ENCODE data around the gene SH3BP5L.

The SH3BP5L gene

DNA sequence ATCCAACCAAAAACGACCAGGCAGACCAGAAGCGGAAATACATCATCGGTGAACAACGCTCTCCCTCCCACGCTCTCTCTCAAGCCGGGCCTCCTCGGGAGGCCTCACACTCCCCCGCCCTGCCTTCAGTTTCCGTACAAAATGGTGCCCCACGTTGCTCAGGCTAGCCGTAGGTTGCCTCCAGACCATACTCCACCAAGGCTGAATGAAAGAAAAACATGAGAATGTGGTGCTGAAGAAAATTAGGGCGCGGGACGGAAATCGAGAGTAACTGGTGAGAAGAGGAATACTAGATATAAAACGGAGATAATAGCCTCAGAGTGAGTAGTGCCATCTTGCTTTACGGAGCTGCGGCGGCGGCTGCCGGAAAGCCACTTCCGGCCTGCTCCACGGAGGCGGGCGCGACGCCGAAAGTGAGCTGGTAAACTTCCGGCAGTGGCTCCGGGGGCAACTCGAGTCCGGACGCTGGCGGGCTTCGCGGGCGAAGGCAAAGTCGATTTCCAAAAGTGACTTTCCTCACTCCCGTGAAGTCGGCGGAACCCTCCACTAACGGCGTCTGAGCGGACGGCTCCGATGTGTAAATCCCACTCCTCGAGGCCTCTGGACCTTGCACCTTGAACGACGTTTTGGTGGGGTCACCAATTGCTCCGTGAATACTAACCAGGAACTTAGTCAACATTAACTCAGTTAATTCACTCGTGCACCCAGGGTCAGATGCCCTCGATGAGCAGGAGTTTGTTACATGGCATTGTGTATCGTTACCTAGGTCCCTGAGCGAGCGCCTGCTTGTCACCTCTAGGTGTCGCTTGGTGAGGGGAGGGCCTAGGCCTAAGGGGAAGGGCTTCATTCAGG, at the start of gene SH3BP5L:
Gene SH3BP5L (minus strand): TSS at position 7 of the 852 bp plus-strand sequence. CDS start 980 bp downstream, outside the sequence.
- H3K4me3 ChIP-seq (ENCODE audit: low read length): peak within 1 kb of the TSS; percentile 79
- TF ChIP-seq, protein P1, sequence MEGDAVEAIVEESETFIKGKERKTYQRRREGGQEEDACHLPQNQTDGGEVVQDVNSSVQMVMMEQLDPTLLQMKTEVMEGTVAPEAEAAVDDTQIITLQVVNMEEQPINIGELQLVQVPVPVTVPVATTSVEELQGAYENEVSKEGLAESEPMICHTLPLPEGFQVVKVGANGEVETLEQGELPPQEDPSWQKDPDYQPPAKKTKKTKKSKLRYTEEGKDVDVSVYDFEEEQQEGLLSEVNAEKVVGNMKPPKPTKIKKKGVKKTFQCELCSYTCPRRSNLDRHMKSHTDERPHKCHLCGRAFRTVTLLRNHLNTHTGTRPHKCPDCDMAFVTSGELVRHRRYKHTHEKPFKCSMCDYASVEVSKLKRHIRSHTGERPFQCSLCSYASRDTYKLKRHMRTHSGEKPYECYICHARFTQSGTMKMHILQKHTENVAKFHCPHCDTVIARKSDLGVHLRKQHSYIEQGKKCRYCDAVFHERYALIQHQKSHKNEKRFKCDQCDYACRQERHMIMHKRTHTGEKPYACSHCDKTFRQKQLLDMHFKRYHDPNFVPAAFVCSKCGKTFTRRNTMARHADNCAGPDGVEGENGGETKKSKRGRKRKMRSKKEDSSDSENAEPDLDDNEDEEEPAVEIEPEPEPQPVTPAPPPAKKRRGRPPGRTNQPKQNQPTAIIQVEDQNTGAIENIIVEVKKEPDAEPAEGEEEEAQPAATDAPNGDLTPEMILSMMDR (conservative IDR thresholded peaks at IDR 0.05; ENCODE audit: low read length): peak; percentile 77
- peak; percentile 96 for DNase-seq (ENCODE audit: low read depth)

DNA sequence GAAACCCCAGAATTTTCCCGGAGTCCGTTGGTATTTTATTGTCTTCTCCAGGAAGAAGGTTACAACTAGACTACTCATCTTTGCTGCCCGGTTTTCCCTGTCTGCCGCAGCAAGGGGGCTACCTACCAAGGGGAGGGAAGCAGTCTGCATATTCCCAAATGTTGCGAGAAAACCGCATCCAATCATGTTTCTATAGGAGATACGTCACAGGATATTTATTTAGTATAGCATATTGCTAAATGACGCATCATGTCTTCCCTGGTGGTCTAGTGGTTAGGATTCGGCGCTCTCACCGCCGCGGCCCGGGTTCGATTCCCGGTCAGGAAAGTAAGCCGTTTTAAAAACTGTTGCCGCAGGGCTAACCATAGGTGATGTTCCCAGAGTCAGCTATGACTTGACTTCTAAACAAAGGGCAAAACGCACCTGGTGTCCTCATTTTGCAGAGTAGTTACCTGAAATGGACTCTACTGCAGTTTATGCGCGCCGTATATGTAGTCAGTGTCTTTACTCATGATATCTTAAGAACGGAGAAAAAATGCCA, 48.3 kb upstream of the SH3BP5L start:
- TF ChIP-seq, protein P1 (conservative IDR thresholded peaks at IDR 0.05; ENCODE audit: low read length): no peak
- peak overlapping the region; percentile 83 for H3K4me3 ChIP-seq (ENCODE audit: low read length)
- no peak for DNase-seq (ENCODE audit: low read depth)

DNA sequence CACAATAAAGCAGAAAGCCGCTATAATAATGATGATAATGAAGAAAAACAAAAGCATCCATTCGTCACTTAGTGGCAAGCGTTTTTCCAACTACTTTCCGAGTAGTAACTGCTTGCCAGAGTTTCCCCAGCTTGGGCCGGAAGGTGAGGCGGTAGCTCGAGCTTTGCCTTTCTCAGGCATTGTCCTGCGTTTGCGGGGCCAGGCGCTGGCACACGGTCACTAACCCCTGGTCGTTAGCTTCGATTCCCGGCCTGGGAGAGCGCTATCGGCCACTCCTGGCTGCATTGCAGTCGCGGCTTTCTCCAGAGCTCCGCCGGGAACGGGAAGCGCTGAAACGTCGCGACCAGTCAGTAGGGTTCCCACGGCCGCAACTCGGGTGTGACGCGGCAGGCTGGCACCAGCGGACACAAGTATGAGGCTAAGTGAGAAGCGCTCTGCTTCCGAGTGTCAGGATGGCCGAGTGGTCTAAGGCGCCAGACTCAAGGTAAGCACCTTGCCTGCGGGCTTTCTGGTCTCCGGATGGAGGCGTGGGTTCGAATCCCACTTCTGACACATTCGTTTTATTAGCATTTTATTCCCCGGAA, 47.8 kb upstream of the SH3BP5L start:
- TF ChIP-seq, protein P1 (conservative IDR thresholded peaks at IDR 0.05; ENCODE audit: low read length): peak; percentile 3; the same call in 1 of the 2 replicates
- peak; percentile 95 for DNase-seq (ENCODE audit: low read depth)
- peak overlapping the region; percentile 83 for H3K4me3 ChIP-seq (ENCODE audit: low read length)

DNA sequence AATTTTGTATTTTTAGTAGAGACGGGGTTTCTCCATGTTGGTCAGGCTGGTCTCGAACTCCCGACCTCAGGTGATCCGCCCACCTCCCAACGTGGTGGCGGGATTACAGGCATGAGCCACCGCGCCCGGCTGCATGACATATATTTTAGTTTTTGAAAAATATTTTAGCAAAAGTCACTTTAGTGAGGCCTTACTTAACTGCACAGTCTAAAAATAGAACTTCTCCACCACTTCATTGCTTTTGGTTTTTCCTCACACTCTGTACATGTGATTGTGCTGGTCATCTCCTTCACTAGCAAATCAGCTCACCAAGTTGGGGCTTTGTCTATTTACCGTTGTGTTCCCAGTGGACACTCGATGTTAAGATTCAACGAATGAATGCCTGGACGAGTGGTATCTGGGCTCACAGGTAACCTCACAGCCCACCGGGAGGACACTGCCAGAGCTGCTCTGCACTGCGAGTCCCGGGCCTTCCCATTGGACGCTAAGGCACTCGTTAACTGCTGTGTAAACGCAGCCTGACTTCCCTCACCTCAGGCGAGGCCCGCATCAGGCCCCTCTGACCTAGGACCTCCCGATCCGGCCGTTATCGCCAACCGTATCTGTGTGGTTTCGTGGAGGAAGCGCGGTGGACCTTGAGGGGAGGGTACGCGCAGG, 47.2 kb upstream of the SH3BP5L start:
- TF ChIP-seq, protein P1 (conservative IDR thresholded peaks at IDR 0.05; ENCODE audit: low read length): no peak
- DNase-seq (ENCODE audit: low read depth): peak; percentile 55
- peak overlapping the region; percentile 83 for H3K4me3 ChIP-seq (ENCODE audit: low read length)

DNA sequence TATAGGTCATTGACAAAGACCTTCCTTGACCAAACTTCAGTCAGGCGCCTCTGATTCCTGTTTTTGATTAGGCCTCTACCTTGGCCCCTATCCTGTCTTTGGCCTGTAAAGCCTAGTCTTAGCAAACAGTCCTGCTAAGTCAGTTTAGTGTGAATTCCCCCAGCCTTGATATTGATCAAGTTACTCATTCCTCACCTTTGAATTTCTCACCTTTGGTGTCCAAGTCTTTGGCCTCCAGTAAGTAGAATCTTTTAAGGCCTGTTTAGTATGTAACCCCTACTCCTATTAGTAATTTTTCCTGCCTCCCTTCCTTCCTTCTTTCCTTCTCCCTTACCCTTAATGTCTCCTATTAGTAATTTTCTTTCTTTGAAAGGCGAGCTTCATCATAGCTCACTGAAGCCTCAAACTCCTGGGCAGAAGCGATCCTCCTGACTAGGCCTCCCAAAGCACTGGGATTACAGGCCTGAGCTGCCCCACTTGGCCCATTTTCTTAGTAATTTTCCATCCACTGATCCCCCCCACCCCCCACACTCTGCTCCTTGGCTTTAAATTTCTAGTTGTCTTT, 46.2 kb upstream of the SH3BP5L start:
- peak overlapping the region; percentile 83 for H3K4me3 ChIP-seq (ENCODE audit: low read length)
- TF ChIP-seq, protein P1 (conservative IDR thresholded peaks at IDR 0.05; ENCODE audit: low read length): no peak
- no peak for DNase-seq (ENCODE audit: low read depth)

DNA sequence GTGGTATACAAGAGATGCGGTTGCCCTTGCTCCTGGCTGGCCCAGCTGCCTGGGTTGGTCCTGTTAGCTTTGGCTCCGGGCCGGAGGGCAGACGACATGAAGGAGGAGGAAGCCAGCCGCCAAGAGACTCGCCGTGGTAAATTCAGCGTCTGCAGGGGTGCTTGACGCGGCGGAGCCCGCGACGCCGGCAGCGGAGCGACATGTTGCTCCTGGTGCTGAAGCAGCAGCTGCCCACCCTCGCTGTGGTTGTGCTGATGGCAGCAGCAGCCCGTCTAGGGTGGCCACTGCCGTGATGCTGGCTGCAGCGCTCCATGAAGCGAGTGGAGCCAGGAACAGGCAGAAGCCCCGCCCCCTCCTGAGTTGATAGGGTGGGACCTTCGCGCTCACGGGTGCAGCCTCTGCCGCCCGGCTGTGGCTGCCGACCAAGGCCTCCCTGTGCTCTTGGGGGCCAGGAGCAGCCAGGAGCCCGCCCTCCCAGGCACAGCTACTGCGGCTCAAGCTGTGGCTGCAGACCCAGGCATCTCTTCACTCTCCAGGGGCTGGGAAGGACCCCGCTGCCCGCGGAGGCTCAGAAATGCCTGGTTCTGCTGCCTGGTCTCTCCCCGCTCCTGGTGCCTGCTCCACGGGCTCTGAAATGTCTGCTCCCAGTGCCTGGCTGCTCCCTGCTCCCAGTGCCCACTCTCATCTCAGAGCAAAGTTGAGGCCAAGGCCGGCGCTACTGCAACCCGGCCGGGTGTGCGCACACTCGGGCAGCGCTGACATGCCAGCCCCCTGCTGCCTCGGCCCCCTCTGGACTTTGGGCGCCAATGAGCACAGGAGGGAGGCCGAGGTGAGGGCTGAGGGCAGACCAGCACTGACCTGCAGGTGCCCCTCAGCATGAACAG, 37.5 kb upstream of the SH3BP5L start:
- TF ChIP-seq, protein P1 (conservative IDR thresholded peaks at IDR 0.05; ENCODE audit: low read length): no peak
- peak overlapping the region; percentile 70 for H3K4me3 ChIP-seq (ENCODE audit: low read length)

More for the DNA sequence above, 37.5 kb upstream of the SH3BP5L start:
- peak; percentile 57 for DNase-seq (ENCODE audit: low read depth)

All from AG10803 (cell line).